ENCODE data around the gene PLA2G2F.
A peak's percentile ranks its signal among the peaks of the same experiment; 100 is the strongest.

PLA2G2F gene

GRCh38 chr1:20138961-20139550, at the start of gene PLA2G2F:
TSS of gene PLA2G2F (plus strand) at chr1:20139323. CDS start at chr1:20139428, 105 bp downstream.
- no peak for DNase-seq (ENCODE audit: low read depth)

- no peak for DNase-seq (ENCODE audit: low read depth)
These were observed 49.6 kb upstream of the PLA2G2F start for GRCh38 chr1:20089328-20090077.

- no peak for DNase-seq (ENCODE audit: low read depth)
These were observed 49.0 kb upstream of the PLA2G2F start for GRCh38 chr1:20090119-20090518.

- no peak for DNase-seq (ENCODE audit: low read depth)
These were observed 48.5 kb upstream of the PLA2G2F start for GRCh38 chr1:20090641-20091040.

GRCh38 chr1:20093303-20093702, 45.8 kb upstream of the PLA2G2F start:
- no peak for DNase-seq (ENCODE audit: low read depth)

- DNase-seq (ENCODE audit: low read depth), result no peak
These were observed 45.2 kb upstream of the PLA2G2F start for GRCh38 chr1:20093940-20094391.

- DNase-seq (ENCODE audit: low read depth), result no peak
These were observed 43.3 kb upstream of the PLA2G2F start for GRCh38 chr1:20095564-20096434.

GRCh38 chr1:20096840-20097447, 42.2 kb upstream of the PLA2G2F start:
- no peak for DNase-seq (ENCODE audit: low read depth)

- no peak for DNase-seq (ENCODE audit: low read depth)
These were observed 39.6 kb upstream of the PLA2G2F start for GRCh38 chr1:20099533-20099932.

GRCh38 chr1:20100632-20101355, 38.3 kb upstream of the PLA2G2F start:
- DNase-seq (ENCODE audit: low read depth), result peak; percentile 64

GRCh38 chr1:20102875-20103274, 36.2 kb upstream of the PLA2G2F start:
- DNase-seq (ENCODE audit: low read depth), result peak; percentile 64

- no peak for DNase-seq (ENCODE audit: low read depth)
These were observed 33.3 kb upstream of the PLA2G2F start for GRCh38 chr1:20105856-20106255.

- DNase-seq (ENCODE audit: low read depth), result no peak
These were observed 31.8 kb upstream of the PLA2G2F start for GRCh38 chr1:20107351-20107750.

- DNase-seq (ENCODE audit: low read depth), result no peak
These were observed 31.3 kb upstream of the PLA2G2F start for GRCh38 chr1:20107796-20108195.

GRCh38 chr1:20108366-20109123, 30.6 kb upstream of the PLA2G2F start:
- no peak for DNase-seq (ENCODE audit: low read depth)

- no peak for DNase-seq (ENCODE audit: low read depth)
These were observed 29.8 kb upstream of the PLA2G2F start for GRCh38 chr1:20109223-20109856.

GRCh38 chr1:20110679-20111078, 28.4 kb upstream of the PLA2G2F start:
- peak; percentile 73 for DNase-seq (ENCODE audit: low read depth)

GRCh38 chr1:20111452-20111851, 27.7 kb upstream of the PLA2G2F start:
- no peak for DNase-seq (ENCODE audit: low read depth)

- peak; percentile 8 for DNase-seq (ENCODE audit: low read depth)
These were observed 26.7 kb upstream of the PLA2G2F start for GRCh38 chr1:20112279-20113000.

Data from ELR (cell line).